ENCODE data around the gene BIRC7.

Gene BIRC7

GRCh38 chr20:63238514-63239125 lies 2.9 kb downstream of the BIRC7 start:
- Histone ChIP-seq H3K27ac (no peak overlapping the region), H3K9me3 (no peaks in the 10 kb centered on the region), H3K4me1 (ENCODE audit: control insufficient read depth in 1 of 2, insufficient read depth in 1 of 2, low read depth in 1 of 2, low read length in 1 of 2) (no peaks in the 10 kb centered on the region), H3K27me3 (peaks cover 17% of the 10 kb centered on the region), H3K4me3 (ENCODE audit: low read depth in 1 of 2, low read length in 1 of 2) (no peak overlapping the region), H3K36me3 (no peaks in the 10 kb centered on the region)
- TF ChIP-seq, protein P1, sequence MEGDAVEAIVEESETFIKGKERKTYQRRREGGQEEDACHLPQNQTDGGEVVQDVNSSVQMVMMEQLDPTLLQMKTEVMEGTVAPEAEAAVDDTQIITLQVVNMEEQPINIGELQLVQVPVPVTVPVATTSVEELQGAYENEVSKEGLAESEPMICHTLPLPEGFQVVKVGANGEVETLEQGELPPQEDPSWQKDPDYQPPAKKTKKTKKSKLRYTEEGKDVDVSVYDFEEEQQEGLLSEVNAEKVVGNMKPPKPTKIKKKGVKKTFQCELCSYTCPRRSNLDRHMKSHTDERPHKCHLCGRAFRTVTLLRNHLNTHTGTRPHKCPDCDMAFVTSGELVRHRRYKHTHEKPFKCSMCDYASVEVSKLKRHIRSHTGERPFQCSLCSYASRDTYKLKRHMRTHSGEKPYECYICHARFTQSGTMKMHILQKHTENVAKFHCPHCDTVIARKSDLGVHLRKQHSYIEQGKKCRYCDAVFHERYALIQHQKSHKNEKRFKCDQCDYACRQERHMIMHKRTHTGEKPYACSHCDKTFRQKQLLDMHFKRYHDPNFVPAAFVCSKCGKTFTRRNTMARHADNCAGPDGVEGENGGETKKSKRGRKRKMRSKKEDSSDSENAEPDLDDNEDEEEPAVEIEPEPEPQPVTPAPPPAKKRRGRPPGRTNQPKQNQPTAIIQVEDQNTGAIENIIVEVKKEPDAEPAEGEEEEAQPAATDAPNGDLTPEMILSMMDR (IDR thresholded peaks at IDR 0.05): no peak

- no peaks in the 10 kb centered on the region for H3K36me3 ChIP-seq
- H3K9me3 ChIP-seq: no peaks in the 10 kb centered on the region
- H3K27ac ChIP-seq: no peak overlapping the region
- H3K4me3 ChIP-seq (ENCODE audit: low read depth in 1 of 2, low read length in 1 of 2): no peak overlapping the region
- TF ChIP-seq, protein P1 (IDR thresholded peaks at IDR 0.05): no peak
- H3K27me3 ChIP-seq: peaks cover 15% of the 10 kb centered on the region
- no peaks in the 10 kb centered on the region for H3K4me1 ChIP-seq (ENCODE audit: control insufficient read depth in 1 of 2, insufficient read depth in 1 of 2, low read depth in 1 of 2, low read length in 1 of 2)
Observed at GRCh38 chr20:63239431-63239830, 3.7 kb downstream of the BIRC7 start.

GRCh38 chr20:63240004-63240403 lies 4.3 kb downstream of the BIRC7 start:
- Histone ChIP-seq H3K4me3 (ENCODE audit: low read depth in 1 of 2, low read length in 1 of 2) (no peak overlapping the region), H3K9me3 (no peaks in the 10 kb centered on the region), H3K27me3 (peaks cover 15% of the 10 kb centered on the region), H3K36me3 (no peaks in the 10 kb centered on the region), H3K4me1 (ENCODE audit: control insufficient read depth in 1 of 2, insufficient read depth in 1 of 2, low read depth in 1 of 2, low read length in 1 of 2) (no peaks in the 10 kb centered on the region), H3K27ac (no peak overlapping the region)
- TF ChIP-seq, protein P1 (IDR thresholded peaks at IDR 0.05): no peak

GRCh38 chr20:63241272-63241671 lies 5.6 kb downstream of the BIRC7 start:
- Histone ChIP-seq H3K27me3 (peaks cover 27% of the 10 kb centered on the region), H3K36me3 (no peaks in the 10 kb centered on the region), H3K4me1 (ENCODE audit: control insufficient read depth in 1 of 2, insufficient read depth in 1 of 2, low read depth in 1 of 2, low read length in 1 of 2) (no peaks in the 10 kb centered on the region), H3K9me3 (no peaks in the 10 kb centered on the region), H3K27ac (no peak overlapping the region), H3K4me3 (ENCODE audit: low read depth in 1 of 2, low read length in 1 of 2) (no peak overlapping the region)
- TF ChIP-seq, protein P1 (IDR thresholded peaks at IDR 0.05): no peak

DNA sequence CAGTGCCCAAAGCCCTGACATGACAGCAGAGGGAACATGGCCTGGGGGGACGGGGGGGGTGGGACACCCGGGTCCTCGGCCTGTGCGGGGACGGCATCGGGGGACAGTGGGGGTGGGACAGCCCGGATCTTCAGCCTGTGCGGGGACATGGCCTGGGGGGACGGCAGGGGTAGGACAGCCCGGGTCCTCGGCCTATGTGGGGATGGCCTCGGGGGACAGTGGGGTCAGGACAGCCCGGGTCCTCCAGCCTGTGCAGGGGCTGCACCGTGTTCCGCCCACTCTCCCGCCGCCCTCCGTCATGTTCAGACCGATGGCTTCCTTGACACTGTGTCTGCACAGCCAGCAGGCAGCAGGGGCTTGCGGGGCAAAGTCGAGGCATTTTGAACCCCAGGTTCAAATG lies 7.0 kb downstream of the BIRC7 start:
- no peaks in the 10 kb centered on the region for H3K9me3 ChIP-seq
- no peaks in the 10 kb centered on the region for H3K36me3 ChIP-seq
- no peaks in the 10 kb centered on the region for H3K4me1 ChIP-seq (ENCODE audit: control insufficient read depth in 1 of 2, insufficient read depth in 1 of 2, low read depth in 1 of 2, low read length in 1 of 2)
- TF ChIP-seq, protein P1 (IDR thresholded peaks at IDR 0.05): no peak
- no peak overlapping the region for H3K4me3 ChIP-seq (ENCODE audit: low read depth in 1 of 2, low read length in 1 of 2)
- H3K27me3 ChIP-seq: peaks cover 42% of the 10 kb centered on the region
- no peak overlapping the region for H3K27ac ChIP-seq

All from neutrophil (primary cell).